Kidney epithelial cell (primary cell): Measurements from ENCODE around the gene ADAM12. TPM values are rescaled to one million over a fixed set of nuclear protein-coding genes. Genes with fewer than 3 reads are reported as not detected.

Experiments
- DNase-seq: peaks from one replicate; pipeline ENCODE4 v3.0.0-alpha.2; 2010; ENCODE audit warnings: low read depth
- H3K27me3 ChIP-seq: 2 replicates; pipeline ENCODE4 v1.6.0; 2011; ENCODE audit warnings: low read length; ENCODE audit not compliant: control insufficient read depth, insufficient read depth
- H3K36me3 ChIP-seq: 2 replicates; pipeline ENCODE4 v1.5.1; 2011; ENCODE audit warnings: low read length; ENCODE audit not compliant: control insufficient read depth, insufficient read depth
- H3K4me3 ChIP-seq: 2 replicates; pipeline ENCODE4 v1.5.1; 2011; ENCODE audit warnings: low read depth, mild to moderate bottlenecking, control low read depth, low read length
- CTCF ChIP-seq: IDR thresholded peaks from 2 replicates; pipeline ENCODE4 v1.5.1; 2011; ENCODE audit warnings: mild to moderate bottlenecking, moderate library complexity, low read length, control low read depth, inconsistent platforms; ENCODE audit not compliant: insufficient read depth, poor library complexity, severe bottlenecking
- total RNA-seq: library from RNA; depleted of rRNA; stranded (reverse); fragments of >200 nt; gene quantifications from 2 replicates; pipeline ENCODE4 v1.2.3, GENCODE V29; 2015

The ADAM12 gene
- total RNA-seq, 1 donor from 2014 or later: 21.9 TPM

GRCh38 chr10:126158133-126158892 is 230.0 kb downstream of the ADAM12 start:
- Histone ChIP-seq H3K36me3 (no peaks in the 10 kb centered on the region), H3K4me3 (no peak overlapping the region), H3K27me3 (no peaks in the 10 kb centered on the region)
- no peak for DNase-seq
- TF ChIP-seq CTCF: no peak

- no peak for TF ChIP-seq CTCF
- Histone ChIP-seq H3K4me3 (no peak overlapping the region), H3K36me3 (no peaks in the 10 kb centered on the region), H3K27me3 (no peaks in the 10 kb centered on the region)
- no peak for DNase-seq
These were observed 231.1 kb downstream of the ADAM12 start for GRCh38 chr10:126157189-126157588.

- H3K4me3 ChIP-seq: no peak overlapping the region
- TF ChIP-seq CTCF: no peak
- H3K36me3 ChIP-seq: no peaks in the 10 kb centered on the region
- no peaks in the 10 kb centered on the region for H3K27me3 ChIP-seq
- no peak for DNase-seq
These were observed 231.8 kb downstream of the ADAM12 start for GRCh38 chr10:126156503-126156902.

GRCh38 chr10:126156012-126156411 is 232.3 kb downstream of the ADAM12 start:
- Histone ChIP-seq H3K36me3 (no peaks in the 10 kb centered on the region), H3K4me3 (no peak overlapping the region), H3K27me3 (no peaks in the 10 kb centered on the region)
- DNase-seq: no peak
- TF ChIP-seq CTCF: no peak

GRCh38 chr10:126155528-126155927 is 232.7 kb downstream of the ADAM12 start:
- H3K27me3 ChIP-seq: no peaks in the 10 kb centered on the region
- no peak for DNase-seq
- no peaks in the 10 kb centered on the region for H3K36me3 ChIP-seq
- no peak for TF ChIP-seq CTCF
- no peak overlapping the region for H3K4me3 ChIP-seq
